ENCODE measurements around the gene CCDC60. TPM values are rescaled to one million over a fixed set of nuclear protein-coding genes. Genes with fewer than 3 reads are reported as not detected.

The CCDC60 gene
- total RNA-seq, 4 donors from 2014 or later, result not detected

DNA sequence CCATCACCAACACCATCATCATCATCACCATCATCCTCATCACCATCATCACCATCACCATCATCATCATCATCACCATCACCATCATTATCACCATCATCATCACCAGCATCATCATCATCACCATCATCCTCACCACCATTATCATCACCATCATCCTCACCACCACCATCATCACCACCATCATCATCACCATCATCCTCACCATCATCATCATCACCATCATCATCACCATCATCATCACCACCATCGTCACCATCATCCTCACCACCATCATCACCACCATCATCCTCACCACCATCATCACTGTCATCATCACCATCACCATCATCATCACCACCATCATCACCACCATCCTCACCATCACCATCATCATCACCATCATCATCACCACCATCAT, 146.0 kb downstream of the CCDC60 start:
- intact Hi-C loops (cut with DNase I), result no loop called here
- Histone ChIP-seq H3K4me3 (no peak overlapping the region), H3K27me3 (no peaks in the 10 kb centered on the region), H3K9me3 (peaks cover 0 to 14% (median 10%) of the 10 kb centered on the region in 4 donors), H3K27ac (replicated peaks in 1 of 4) (no peak overlapping the region), H3K36me3 (no peaks in the 10 kb centered on the region), H3K4me1 (no peaks in the 10 kb centered on the region)
- 88% methylated on average over 1 of the region's 1 CpG for WGBS
- no peak for DNase-seq (ENCODE audit: extremely low spot score)
- TF ChIP-seq, protein P1, sequence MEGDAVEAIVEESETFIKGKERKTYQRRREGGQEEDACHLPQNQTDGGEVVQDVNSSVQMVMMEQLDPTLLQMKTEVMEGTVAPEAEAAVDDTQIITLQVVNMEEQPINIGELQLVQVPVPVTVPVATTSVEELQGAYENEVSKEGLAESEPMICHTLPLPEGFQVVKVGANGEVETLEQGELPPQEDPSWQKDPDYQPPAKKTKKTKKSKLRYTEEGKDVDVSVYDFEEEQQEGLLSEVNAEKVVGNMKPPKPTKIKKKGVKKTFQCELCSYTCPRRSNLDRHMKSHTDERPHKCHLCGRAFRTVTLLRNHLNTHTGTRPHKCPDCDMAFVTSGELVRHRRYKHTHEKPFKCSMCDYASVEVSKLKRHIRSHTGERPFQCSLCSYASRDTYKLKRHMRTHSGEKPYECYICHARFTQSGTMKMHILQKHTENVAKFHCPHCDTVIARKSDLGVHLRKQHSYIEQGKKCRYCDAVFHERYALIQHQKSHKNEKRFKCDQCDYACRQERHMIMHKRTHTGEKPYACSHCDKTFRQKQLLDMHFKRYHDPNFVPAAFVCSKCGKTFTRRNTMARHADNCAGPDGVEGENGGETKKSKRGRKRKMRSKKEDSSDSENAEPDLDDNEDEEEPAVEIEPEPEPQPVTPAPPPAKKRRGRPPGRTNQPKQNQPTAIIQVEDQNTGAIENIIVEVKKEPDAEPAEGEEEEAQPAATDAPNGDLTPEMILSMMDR (IDR thresholded peaks at IDR 0.05), result no peak
- TF ChIP-seq POLR2A (IDR thresholded peaks at IDR 0.05; ENCODE audit: low read depth), result no peak
- no peak for TF ChIP-seq POLR2AphosphoS5 (IDR thresholded peaks at IDR 0.05)
- no peak for TF ChIP-seq EP300 (IDR thresholded peaks at IDR 0.05)

DNA sequence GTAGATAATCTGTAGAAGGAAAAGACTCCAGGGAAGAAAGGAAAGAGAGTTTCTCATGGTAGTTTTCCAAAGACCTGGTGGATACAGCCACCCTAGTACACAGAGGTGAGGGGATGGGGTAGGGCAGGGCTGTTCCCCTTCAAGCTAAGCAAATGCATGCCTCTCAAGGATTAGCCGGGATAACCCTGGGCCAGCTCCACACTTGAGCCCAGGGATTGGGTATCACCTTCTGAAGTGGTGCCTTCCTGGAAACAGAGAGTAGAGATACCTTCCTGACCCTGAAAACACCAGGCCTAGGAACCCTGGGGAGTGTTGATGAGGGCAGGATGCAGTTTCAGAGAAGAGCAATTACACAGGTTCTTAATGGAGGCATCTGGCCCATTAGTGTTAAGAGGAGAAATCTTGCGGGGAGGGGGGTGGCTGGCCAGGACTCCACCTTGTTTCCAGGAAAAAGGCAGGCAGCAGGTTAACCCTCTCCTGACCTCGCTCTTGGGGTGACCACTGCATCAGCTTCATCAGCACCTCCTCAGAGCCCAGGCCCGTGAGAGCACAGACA, 152.1 kb downstream of the CCDC60 start:
- TF ChIP-seq POLR2AphosphoS5 (IDR thresholded peaks at IDR 0.05), result no peak
- TF ChIP-seq POLR2A (IDR thresholded peaks at IDR 0.05; ENCODE audit: low read depth), result no peak
- TF ChIP-seq, protein P1 (IDR thresholded peaks at IDR 0.05), result no peak
- TF ChIP-seq EP300 (IDR thresholded peaks at IDR 0.05), result no peak
- DNase-seq (ENCODE audit: extremely low spot score), result no peak
- Histone ChIP-seq H3K9me3 (peaks cover 0 to 3% (median 0%) of the 10 kb centered on the region in 4 donors), H3K4me1 (no peaks in the 10 kb centered on the region), H3K27me3 (peaks cover 0 to 6% (median 0%) of the 10 kb centered on the region in 4 donors), H3K4me3 (no peak overlapping the region), H3K36me3 (no peaks in the 10 kb centered on the region), H3K27ac (replicated peaks in 1 of 4) (no peak overlapping the region)
- intact Hi-C loops (cut with DNase I), result no loop called here
- 40% methylated on average over 4 of the region's 4 CpGs for WGBS

DNA sequence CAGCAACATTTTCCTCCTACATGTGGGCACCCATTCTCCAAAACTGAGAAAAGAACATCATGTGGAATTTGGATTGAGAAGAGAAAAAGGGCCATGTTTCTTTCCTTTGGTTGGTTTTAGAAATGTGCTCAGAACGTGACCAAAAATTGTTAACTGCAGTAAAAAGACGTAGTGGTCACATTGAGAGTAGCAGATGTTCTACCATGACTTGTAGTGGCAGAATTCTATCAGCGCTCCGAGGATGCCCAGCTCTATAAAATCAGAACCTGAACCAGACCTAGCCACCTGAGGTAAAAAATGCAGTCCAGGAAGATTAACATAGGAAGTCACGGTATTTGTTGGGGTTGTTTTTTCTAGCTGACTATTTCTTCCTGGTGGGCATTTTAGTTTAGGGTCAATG, 157.3 kb downstream of the CCDC60 start:
- DNase-seq (ENCODE audit: extremely low spot score), result no peak
- intact Hi-C loops (cut with DNase I), result no loop called here
- no peaks in the 10 kb centered on the region for H3K4me1 ChIP-seq
- no peak overlapping the region for H3K4me3 ChIP-seq
- WGBS, result 92% methylated on average over 5 of the region's 5 CpGs
- H3K36me3 ChIP-seq, result no peaks in the 10 kb centered on the region
- TF ChIP-seq POLR2AphosphoS5 (IDR thresholded peaks at IDR 0.05), result no peak
- TF ChIP-seq, protein P1 (IDR thresholded peaks at IDR 0.05), result no peak
- no peak for TF ChIP-seq POLR2A (IDR thresholded peaks at IDR 0.05; ENCODE audit: low read depth)
- TF ChIP-seq EP300 (IDR thresholded peaks at IDR 0.05), result no peak
- peaks cover 0 to 22% (median 0%) of the 10 kb centered on the region in 4 donors for H3K27me3 ChIP-seq
- H3K9me3 ChIP-seq, result peaks cover 0 to 3% (median 0%) of the 10 kb centered on the region in 4 donors
- H3K27ac ChIP-seq (replicated peaks in 1 of 4), result no peak overlapping the region

DNA sequence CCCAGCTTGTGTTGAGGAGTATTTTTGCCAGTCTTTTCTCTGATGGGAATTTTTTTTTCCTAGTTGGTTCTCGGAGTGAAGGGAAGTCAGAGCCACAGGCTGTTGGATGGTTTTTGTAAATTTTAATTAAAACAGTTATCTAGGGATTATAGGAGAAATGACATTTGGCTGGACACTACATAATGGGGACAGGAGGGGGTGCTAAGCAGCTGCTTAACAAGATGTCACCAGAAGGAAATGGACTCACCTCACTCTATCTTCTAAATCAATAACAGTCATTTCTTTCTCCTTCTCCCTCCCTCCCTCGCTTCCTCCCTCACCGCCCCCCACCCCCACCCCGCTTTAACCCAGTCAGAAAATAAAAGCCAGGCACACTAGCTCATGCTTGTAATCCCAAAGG, 165.7 kb downstream of the CCDC60 start:
- Histone ChIP-seq H3K4me3 (no peak overlapping the region), H3K27ac (replicated peaks in 1 of 4) (no peak overlapping the region), H3K9me3 (no peaks in the 10 kb centered on the region), H3K36me3 (no peaks in the 10 kb centered on the region), H3K4me1 (no peaks in the 10 kb centered on the region), H3K27me3 (peaks cover 0 to 38% (median 0%) of the 10 kb centered on the region in 4 donors)
- WGBS, result 78% methylated on average over 4 of the region's 4 CpGs
- no peak for TF ChIP-seq POLR2AphosphoS5 (IDR thresholded peaks at IDR 0.05)
- TF ChIP-seq EP300 (IDR thresholded peaks at IDR 0.05), result no peak
- no peak for TF ChIP-seq POLR2A (IDR thresholded peaks at IDR 0.05; ENCODE audit: low read depth)
- TF ChIP-seq, protein P1 (IDR thresholded peaks at IDR 0.05), result no peak
- no peak for DNase-seq (ENCODE audit: extremely low spot score)
- intact Hi-C loops (cut with DNase I), result no loop called here

DNA sequence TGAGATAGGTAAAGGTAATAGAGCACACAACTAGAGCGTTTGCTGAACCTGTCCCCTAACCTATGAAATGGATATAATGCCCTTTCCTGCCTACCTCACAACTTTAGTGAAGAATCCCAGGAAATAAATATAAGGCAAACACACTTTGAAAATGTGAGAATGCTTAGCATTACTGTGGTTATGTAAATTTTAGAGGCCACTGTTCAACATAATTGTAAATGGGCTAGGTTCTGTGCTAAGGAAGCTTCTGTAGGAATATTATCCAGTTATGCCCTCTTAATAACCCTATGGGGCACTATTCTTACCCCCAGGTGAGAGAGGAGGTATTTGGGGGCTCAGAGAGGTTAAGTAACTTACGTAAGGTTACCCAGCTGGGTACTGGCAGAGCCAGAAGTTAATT, 166.5 kb downstream of the CCDC60 start:
- peaks cover 0 to 32% (median 0%) of the 10 kb centered on the region in 4 donors for H3K27me3 ChIP-seq
- H3K9me3 ChIP-seq, result no peaks in the 10 kb centered on the region
- intact Hi-C loops (cut with DNase I), result no loop called here
- H3K4me3 ChIP-seq, result no peak overlapping the region
- TF ChIP-seq EP300 (IDR thresholded peaks at IDR 0.05), result no peak
- no peak for TF ChIP-seq POLR2A (IDR thresholded peaks at IDR 0.05; ENCODE audit: low read depth)
- TF ChIP-seq POLR2AphosphoS5 (IDR thresholded peaks at IDR 0.05), result no peak
- TF ChIP-seq, protein P1 (IDR thresholded peaks at IDR 0.05), result no peak
- H3K4me1 ChIP-seq, result no peaks in the 10 kb centered on the region
- H3K27ac ChIP-seq (replicated peaks in 1 of 4), result no peak overlapping the region
- DNase-seq (ENCODE audit: extremely low spot score), result no peak
- no peaks in the 10 kb centered on the region for H3K36me3 ChIP-seq
- WGBS, result 92% methylated on average over 2 of the region's 2 CpGs

All from esophagus muscularis mucosa (tissue), 4 donors.